SHP77 treated with DMSO at 0.1 percent for 48 hours (cell line): ENCODE measurements around the gene RIBC1.
A peak's percentile ranks its signal among the peaks of the same experiment; 100 is the strongest.
"Not testable (repeated sequence)": the region's sequence is repeated elsewhere in the genome, so short reads cannot be mapped to it uniquely, and the experiment has no call there.

ENCODE experiments used
- DNase-seq: peaks from one replicate; lab custom pipeline; 2025; lab: John Stamatoyannopoulos, UW

Gene RIBC1

GRCh38 chrX:53437206-53437605 is 14.5 kb downstream of the RIBC1 start:
- DNase-seq = no peak

- no peak for DNase-seq
These were observed 15.6 kb downstream of the RIBC1 start for GRCh38 chrX:53438174-53438831.

- DNase-seq = no peak
These were observed 16.2 kb downstream of the RIBC1 start for GRCh38 chrX:53438832-53439230.

GRCh38 chrX:53440101-53440500 is 17.4 kb downstream of the RIBC1 start:
- DNase-seq = peak; percentile 68

- DNase-seq = peak; percentile 52
These were observed 18.2 kb downstream of the RIBC1 start for GRCh38 chrX:53440621-53441517.

- DNase-seq = peak; percentile 96
These were observed 19.1 kb downstream of the RIBC1 start for GRCh38 chrX:53441531-53442321.

GRCh38 chrX:53442322-53442631 is 19.6 kb downstream of the RIBC1 start:
- no peak for DNase-seq

GRCh38 chrX:53445977-53446376 is 23.3 kb downstream of the RIBC1 start:
- DNase-seq = peak; percentile 43

- DNase-seq = no peak
These were observed 24.8 kb downstream of the RIBC1 start for GRCh38 chrX:53447441-53447840.

- DNase-seq = no peak
These were observed 27.0 kb downstream of the RIBC1 start for GRCh38 chrX:53449632-53450031.

GRCh38 chrX:53452812-53453211 is 30.1 kb downstream of the RIBC1 start:
- DNase-seq = no peak

- no peak for DNase-seq
These were observed 33.6 kb downstream of the RIBC1 start for GRCh38 chrX:53456254-53456653.

GRCh38 chrX:53458082-53458481 is 35.4 kb downstream of the RIBC1 start:
- no peak for DNase-seq

GRCh38 chrX:53468659-53469058 is 46.0 kb downstream of the RIBC1 start:
- DNase-seq = not testable (repeated sequence)

GRCh38 chrX:53471346-53471745 is 48.7 kb downstream of the RIBC1 start:
- no peak for DNase-seq

- no peak for DNase-seq
These were observed 52.0 kb downstream of the RIBC1 start for GRCh38 chrX:53474707-53475106.

GRCh38 chrX:53476371-53476770 is 53.7 kb downstream of the RIBC1 start:
- DNase-seq = no peak

- no peak for DNase-seq
These were observed 56.6 kb downstream of the RIBC1 start for GRCh38 chrX:53479301-53479700.
